CD4-positive, alpha-beta T cell treated with Interleukin-2 at 100 ng/mL for 4 hours (primary cell): Measurements from ENCODE around the gene PRRT1B.
"Not testable (repeated sequence)": the region's sequence is repeated elsewhere in the genome, so short reads cannot be mapped to it uniquely, and the experiment has no call there.

Experiments used
- DNase-seq: peaks from one replicate; pipeline ENCODE4 v3.0.0-alpha.2; 2020; ENCODE audit warnings: low spot score

The PRRT1B gene

DNA sequence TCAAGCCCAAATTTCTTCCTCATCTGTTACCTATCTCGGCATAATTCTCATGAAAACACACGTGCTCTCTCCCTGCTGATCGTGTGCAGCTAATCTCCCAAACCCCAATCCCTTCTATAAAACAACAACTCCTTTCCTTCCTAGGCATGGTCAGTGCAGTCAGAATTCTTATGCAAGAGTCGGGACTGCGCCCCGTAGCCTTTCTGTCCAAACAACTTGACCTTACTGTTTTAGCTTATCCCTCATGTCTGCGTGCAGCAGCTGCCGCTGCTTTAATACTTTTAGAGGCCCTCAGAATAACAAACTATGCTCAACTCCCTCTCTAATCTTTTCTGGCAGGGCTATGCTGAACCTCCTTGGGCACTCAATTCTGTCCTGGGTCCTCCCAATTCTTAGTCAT lies 5.1 kb downstream of the PRRT1B start:
- DNase-seq, result not testable (repeated sequence)

DNA sequence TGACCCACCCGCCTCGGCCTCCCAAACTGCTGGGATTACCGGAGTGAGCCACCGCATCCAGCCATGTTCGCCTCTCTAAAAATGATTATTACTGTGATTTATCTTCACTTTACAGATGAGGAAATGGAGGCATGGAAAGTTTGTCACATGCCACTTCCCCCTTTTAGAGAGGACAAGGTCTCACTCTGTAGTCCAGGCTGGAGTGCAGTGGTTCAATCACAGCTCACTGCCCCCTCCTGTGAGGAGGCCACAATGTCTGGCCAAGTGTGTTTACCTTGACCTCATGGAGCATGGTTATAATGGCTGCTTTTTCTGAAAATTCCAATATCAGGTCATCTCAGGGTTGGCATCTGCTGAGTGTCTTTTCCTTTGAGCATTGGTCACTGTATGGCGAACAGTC lies 6.7 kb downstream of the PRRT1B start:
- no peak for DNase-seq

- no peak for DNase-seq
Measured at GRCh38 chr9:131554087-131554842, 8.9 kb downstream of the PRRT1B start.

- DNase-seq, result no peak
Measured at GRCh38 chr9:131554843-131555351, 9.6 kb downstream of the PRRT1B start.

- no peak for DNase-seq
Measured at GRCh38 chr9:131555841-131556673, 10.7 kb downstream of the PRRT1B start.

GRCh38 chr9:131557855-131558548 lies 12.7 kb downstream of the PRRT1B start:
- no peak for DNase-seq

- DNase-seq, result no peak
Measured at GRCh38 chr9:131559421-131560000, 14.2 kb downstream of the PRRT1B start.

- no peak for DNase-seq
Measured at GRCh38 chr9:131562032-131562959, 17.0 kb downstream of the PRRT1B start.

DNA sequence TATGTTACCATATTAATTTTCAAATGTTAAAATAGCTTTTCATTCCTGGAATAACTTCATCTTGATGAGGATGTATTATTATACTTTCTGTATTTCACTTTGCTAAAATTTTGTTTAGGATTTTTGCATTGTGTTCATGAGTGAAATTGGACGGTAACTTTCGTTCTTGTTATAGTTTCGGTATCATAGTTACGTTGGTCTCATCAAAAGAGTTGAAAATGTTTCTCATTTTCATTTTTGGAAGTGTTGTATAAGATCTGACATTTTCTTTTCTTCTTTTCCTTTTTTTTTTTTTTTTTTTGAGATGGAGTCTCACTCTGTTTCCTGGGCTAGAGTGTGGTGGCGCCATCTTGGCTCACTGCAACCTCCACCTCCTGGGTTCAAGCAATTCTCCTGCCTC lies 20.0 kb downstream of the PRRT1B start:
- DNase-seq, result no peak

DNA sequence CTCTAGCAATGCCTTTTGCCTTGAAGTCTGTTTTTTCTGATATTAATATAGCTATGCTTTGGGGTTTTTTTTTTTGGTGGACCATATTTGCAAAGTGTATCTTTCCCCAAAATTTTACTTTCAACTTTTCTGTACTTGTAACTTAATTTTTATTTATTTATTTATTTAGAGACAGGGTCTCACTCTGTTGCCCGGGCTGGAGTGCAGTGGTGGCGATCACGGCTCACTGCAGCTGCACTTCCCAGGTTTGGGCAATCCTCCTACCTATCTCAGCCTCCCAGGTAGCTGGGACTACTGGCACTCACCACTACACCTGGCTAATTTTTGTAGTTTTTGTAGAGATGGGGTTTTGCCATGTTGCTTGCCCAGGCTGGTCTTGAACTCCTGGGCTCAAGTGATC lies 20.8 kb downstream of the PRRT1B start:
- DNase-seq, result no peak

DNA sequence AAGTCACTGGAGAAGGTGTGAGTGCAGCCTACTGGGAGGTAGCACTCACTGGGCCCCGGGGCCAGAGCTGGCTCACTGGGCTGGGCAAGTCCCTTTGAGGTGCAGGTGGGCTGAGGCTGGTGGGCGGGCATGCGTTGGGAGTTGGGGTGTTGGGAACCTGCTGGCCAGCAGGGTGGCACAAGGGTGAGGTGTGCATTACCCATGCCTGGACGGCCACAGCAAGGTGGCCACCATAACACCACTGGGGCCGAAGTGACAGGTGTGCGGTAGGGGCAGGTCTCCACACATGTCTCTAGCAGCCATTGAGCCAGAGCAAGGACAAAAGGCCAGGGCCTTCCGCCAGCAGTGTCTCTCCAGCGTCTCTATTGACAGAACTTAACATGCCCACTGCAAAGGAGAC lies 22.6 kb downstream of the PRRT1B start:
- no peak for DNase-seq

DNA sequence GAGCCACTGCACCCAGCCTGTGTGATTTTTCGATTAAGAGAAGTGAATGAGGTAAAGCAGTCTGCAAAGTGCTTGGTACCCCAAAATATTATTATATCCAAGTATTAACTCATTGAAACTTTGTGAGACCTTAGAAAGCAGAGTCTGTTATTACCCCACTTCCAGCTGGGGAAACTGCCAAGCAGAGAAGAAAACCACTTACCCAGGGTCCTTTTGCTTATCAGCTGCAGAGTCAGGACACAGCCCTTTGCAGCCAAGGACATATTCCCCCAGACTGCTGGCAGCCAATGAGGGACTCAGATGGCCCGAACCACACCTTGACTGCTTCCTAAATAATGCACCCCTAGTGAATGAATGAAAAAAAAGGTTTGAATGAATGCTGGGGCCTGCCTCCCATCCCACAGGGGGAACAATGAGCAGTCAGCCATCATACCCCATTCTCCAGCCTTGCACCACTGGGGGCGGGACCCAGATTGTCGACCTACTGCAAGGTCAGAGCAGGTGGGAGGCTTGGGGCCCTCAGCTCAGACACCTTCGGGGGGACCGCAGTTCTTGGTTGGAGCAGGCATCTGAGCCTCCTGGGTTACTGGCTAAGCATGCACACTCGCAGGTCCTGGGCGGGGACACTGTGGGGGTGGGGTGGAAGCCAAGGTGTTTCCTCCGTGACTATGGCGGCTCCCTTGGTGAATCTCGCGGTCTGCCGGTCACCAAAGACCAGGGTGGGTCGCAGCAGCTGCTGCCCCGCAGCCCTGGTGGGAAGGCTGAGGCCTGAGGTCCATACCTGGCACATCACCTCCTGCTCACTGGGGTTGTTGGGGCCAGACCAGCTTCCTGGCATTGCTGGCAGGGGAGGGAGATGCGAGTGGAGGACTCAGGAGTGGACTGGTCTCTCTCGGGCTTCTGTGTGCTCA lies 29.7 kb downstream of the PRRT1B start:
- no peak for DNase-seq

DNA sequence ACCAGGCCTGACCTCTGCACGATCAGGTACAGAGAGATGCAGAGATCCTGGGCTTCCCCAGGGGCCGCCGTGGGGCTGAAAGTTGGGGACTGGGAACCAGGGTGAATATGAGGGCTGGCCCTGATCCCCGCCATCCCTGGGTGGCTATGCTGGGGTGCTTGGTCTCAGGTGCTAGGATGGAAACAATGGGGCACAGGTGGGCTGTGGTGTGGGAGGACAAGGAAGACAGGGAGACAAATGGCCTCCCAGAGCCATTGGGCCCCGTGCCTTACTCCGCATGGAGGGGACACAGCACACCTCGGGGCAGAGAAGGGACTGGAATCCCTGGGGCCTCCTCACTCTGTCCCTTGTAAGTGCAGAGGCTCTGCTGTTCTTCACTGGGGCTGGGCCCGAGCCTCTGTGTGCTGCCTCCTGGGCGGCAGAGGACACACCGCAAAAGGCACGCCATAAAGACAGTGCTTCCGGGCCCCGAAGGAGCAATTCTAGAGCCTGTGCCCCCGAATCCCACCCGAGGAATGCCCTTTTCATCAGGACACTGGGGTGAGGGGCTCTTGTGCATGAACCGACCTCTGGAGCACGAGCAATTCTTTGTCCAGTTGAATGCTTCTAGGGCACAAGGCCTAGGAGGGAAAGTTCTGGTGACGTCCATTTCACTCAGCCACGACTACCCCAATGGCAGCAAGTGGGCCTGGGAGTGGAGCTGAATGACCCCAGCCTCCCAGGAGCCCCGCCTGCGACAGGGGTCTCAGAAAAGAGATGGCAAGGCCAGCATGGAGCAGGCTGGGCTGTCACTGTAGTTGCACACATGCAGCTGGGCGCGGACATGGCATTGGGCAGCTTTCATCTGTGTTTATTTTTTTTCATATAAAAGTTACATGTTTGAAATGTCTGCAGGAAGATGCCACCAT lies 30.9 kb downstream of the PRRT1B start:
- DNase-seq, result no peak

DNA sequence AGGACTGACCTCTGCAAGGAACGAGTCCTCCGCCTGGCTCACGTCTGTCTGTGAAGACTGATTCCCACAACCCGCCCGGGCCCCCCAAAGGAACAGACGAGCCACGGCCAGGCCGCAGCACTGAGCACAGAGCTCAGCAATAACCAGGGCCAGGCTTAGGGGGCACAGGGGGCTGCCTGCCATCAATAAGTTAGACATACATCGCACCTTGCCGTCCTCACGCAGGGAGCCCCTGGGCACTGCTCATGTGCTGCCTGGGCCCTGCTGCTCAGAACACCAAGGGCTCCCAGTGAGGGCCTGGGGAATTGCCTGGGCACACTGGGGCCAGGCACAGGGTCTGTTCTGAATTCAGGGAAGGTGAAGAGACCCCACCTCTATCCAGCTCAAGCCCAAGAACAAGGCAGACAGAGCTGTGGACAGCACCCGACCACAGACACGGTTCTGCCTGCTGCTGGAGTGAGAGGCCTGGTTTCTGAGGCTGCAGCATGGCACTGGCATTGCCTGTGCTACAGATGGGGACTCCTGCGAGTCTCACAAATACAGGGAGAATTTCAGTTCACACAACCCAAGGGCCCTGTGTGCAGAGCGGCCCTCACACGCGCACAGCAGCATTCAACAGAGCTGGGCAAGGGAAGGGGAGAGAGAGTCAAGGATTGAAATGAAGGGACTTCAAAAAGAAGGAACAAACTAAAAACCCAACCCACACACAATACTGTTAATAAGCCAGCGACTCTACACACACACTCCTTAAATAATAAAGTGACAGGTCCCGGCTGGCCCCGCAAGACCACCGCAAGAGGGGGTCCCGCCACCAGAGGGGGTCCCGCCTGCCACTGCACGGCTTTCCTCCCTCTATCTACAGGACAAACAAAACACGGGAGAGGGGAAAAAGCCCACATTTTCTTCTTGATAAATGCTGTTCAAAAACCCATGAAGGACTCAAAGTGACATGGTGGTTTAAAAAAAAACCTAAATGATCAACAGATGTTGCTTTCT lies 32.0 kb downstream of the PRRT1B start:
- DNase-seq, result no peak

- no peak for DNase-seq
Measured at GRCh38 chr9:131578021-131578420, 32.7 kb downstream of the PRRT1B start.

GRCh38 chr9:131578731-131579504 lies 33.6 kb downstream of the PRRT1B start:
- DNase-seq, result peak; percentile 42

DNA sequence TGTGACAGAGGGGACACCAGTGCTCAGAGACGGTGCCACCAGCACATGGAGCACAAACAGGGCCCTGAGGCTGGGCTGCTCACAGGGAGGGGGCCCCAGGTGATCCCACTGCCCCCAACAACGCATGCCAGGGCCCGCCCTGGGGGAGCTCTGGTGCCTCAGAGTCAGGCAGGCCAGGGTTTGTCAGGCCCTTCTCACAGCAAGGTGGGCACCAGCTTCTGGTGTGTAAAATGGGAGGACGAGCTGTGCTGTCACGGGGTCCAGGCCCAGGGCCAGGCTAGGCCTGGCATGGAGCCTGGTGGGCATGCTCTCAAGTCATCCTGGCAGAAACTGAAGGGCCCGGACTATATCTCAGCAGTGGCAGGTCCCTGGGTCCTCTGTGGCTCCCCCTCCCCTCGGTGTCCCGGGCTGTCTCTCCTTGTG lies 34.5 kb downstream of the PRRT1B start:
- no peak for DNase-seq
